AG04450 (cell line): Measurements from ENCODE around the gene HPCAL1. TPM values are rescaled to one million over a fixed set of nuclear protein-coding genes. Genes with fewer than 3 reads are reported as not detected.

Experiments
- CTCF ChIA-PET: fragments of 300-600, 350-600 bp; formaldehyde crosslinking; extraction: SDS; loops from one replicate; lab custom pipeline; 2022; ENCODE audit warnings: antibody characterized with exemption, inconsistent platforms; lab: Charles Lee
- POLR2A ChIA-PET: fragments of 350-600 bp; formaldehyde crosslinking; extraction: SDS; loops from one replicate; lab custom pipeline; 2021; ENCODE audit warnings: antibody characterized with exemption, inconsistent platforms; lab: Yijun Ruan, JAX
- DNase-seq: peaks from one replicate; pipeline ENCODE4 v3.0.0-alpha.2; 2011; ENCODE audit warnings: low read depth, low spot score
- H3K27ac ChIP-seq: one replicate; pipeline ENCODE4 v1.5.1; 2012; ENCODE audit warnings: low read depth, low read length, control low read depth
- H3K27me3 ChIP-seq: one replicate; pipeline ENCODE4 v1.6.0; 2012; ENCODE audit warnings: low read length; ENCODE audit not compliant: control insufficient read depth, insufficient read depth
- H3K4me3 ChIP-seq: 2 replicates; pipeline ENCODE4 v1.5.1; 2011; ENCODE audit warnings: mild to moderate bottlenecking, low read depth, low read length, control low read depth
- H3K9me3 ChIP-seq: 2 replicates; pipeline ENCODE4 v1.5.1; 2012; ENCODE audit warnings: low read length; ENCODE audit not compliant: control insufficient read depth, insufficient read depth
- CTCF ChIP-seq: IDR thresholded peaks from 2 replicates; pipeline ENCODE4 v1.5.1; 2011; ENCODE audit warnings: low read depth, low read length, control low read depth, inconsistent platforms
- polyA plus RNA-seq: library from polyadenylated mRNA; depleted of rRNA; stranded (reverse); fragments of >200 nt; gene quantifications from 2 replicates; pipeline ENCODE4 v1.2.3, GENCODE V29; 2011

HPCAL1 gene
- polyA plus RNA-seq, 1 experiment = 14.4 TPM

GRCh38 chr2:10277293-10278028, 25.2 kb upstream of the HPCAL1 start:
- TF ChIP-seq CTCF = no peak
- H3K9me3 ChIP-seq = no peaks in the 10 kb centered on the region
- POLR2A ChIA-PET = no interaction called here
- no peak overlapping the region for H3K27ac ChIP-seq
- no peak for DNase-seq
- H3K27me3 ChIP-seq = no peaks in the 10 kb centered on the region
- CTCF ChIA-PET = interaction anchor here (1.1 kb wide), 1 partner anchor 132 kb away, joined by 3 read pairs; no protein-coding TSS in a partner anchor
- no peak overlapping the region for H3K4me3 ChIP-seq

GRCh38 chr2:10278029-10278762, 24.5 kb upstream of the HPCAL1 start:
- H3K4me3 ChIP-seq = no peak overlapping the region
- no peak overlapping the region for H3K27ac ChIP-seq
- TF ChIP-seq CTCF = no peak
- no peak for DNase-seq
- no peaks in the 10 kb centered on the region for H3K9me3 ChIP-seq
- POLR2A ChIA-PET = no interaction called here
- CTCF ChIA-PET = interaction anchor here (1.1 kb wide), 1 partner anchor 131 kb away, joined by 3 read pairs; no protein-coding TSS in a partner anchor
- no peaks in the 10 kb centered on the region for H3K27me3 ChIP-seq

GRCh38 chr2:10278763-10279471, 23.8 kb upstream of the HPCAL1 start:
- CTCF ChIA-PET = interaction anchor here (1.1 kb wide), 1 partner anchor 130 kb away, joined by 3 read pairs; no protein-coding TSS in a partner anchor
- DNase-seq = no peak
- POLR2A ChIA-PET = no interaction called here
- Histone ChIP-seq H3K27ac (no peak overlapping the region), H3K27me3 (no peaks in the 10 kb centered on the region), H3K9me3 (no peaks in the 10 kb centered on the region), H3K4me3 (no peak overlapping the region)
- no peak for TF ChIP-seq CTCF

GRCh38 chr2:10279472-10279870, 23.2 kb upstream of the HPCAL1 start:
- CTCF ChIA-PET = no interaction called here
- no peak overlapping the region for H3K27ac ChIP-seq

More at GRCh38 chr2:10279472-10279870, 23.2 kb upstream of the HPCAL1 start:
- DNase-seq = no peak
- POLR2A ChIA-PET = no interaction called here
- no peak overlapping the region for H3K4me3 ChIP-seq
- H3K27me3 ChIP-seq = no peaks in the 10 kb centered on the region
- TF ChIP-seq CTCF = no peak
- H3K9me3 ChIP-seq = no peaks in the 10 kb centered on the region
